GM18498 (cell line): ENCODE data around the gene NHERF2.
"Not testable (repeated sequence)": the region's sequence is repeated elsewhere in the genome, so short reads cannot be mapped to it uniquely, and the experiment has no call there.

ENCODE experiments used
- ATAC-seq: cut with Tn5 transposase; IDR thresholded peaks from one replicate; pipeline ENCODE4 v1.9.1; 2021; ENCODE audit warnings: mild to moderate bottlenecking, moderate library complexity; ENCODE audit not compliant: unreplicated experiment

Gene NHERF2

GRCh38 chr16:2005646-2006045, 21.1 kb upstream of the NHERF2 start:
- no peak for ATAC-seq

GRCh38 chr16:2006317-2006716, 20.4 kb upstream of the NHERF2 start:
- ATAC-seq = no peak

- no peak for ATAC-seq
Measured at GRCh38 chr16:2007081-2007836, 19.4 kb upstream of the NHERF2 start.

- no peak for ATAC-seq
Measured at GRCh38 chr16:2008009-2008526, 18.6 kb upstream of the NHERF2 start.

- ATAC-seq = no peak
Measured at GRCh38 chr16:2008631-2009163, 18.0 kb upstream of the NHERF2 start.

GRCh38 chr16:2009164-2009711, 17.5 kb upstream of the NHERF2 start:
- peak; percentile 41 for ATAC-seq

GRCh38 chr16:2009791-2010510, 16.8 kb upstream of the NHERF2 start, which contains the start of gene ZNF598:
ZNF598 (minus strand) TSS chr16:2009821.
- ATAC-seq = peak; percentile 88

- not testable (repeated sequence) for ATAC-seq
Measured at GRCh38 chr16:2011726-2012125, 15.0 kb upstream of the NHERF2 start.

- no peak for ATAC-seq
Measured at GRCh38 chr16:2013527-2013926, 13.2 kb upstream of the NHERF2 start.

GRCh38 chr16:2015117-2015946, 11.4 kb upstream of the NHERF2 start:
- no peak for ATAC-seq

GRCh38 chr16:2015947-2016208, 10.8 kb upstream of the NHERF2 start:
- no peak for ATAC-seq

GRCh38 chr16:2016407-2016922, 10.2 kb upstream of the NHERF2 start:
- no peak for ATAC-seq

GRCh38 chr16:2019518-2019920, 7.2 kb upstream of the NHERF2 start, which contains the start of gene NPW:
NPW (plus strand) TSS chr16:2019785.
- no peak for ATAC-seq

- no peak for ATAC-seq
Measured at GRCh38 chr16:2019921-2020831, 6.5 kb upstream of the NHERF2 start.

GRCh38 chr16:2022723-2023091, 4.0 kb upstream of the NHERF2 start:
- ATAC-seq = peak; percentile 13

- ATAC-seq = peak; percentile 83
Measured at GRCh38 chr16:2023092-2024031, 3.3 kb upstream of the NHERF2 start.

- no peak for ATAC-seq
Measured at GRCh38 chr16:2024032-2024420, 2.7 kb upstream of the NHERF2 start.

GRCh38 chr16:2025251-2025650, 1.5 kb upstream of the NHERF2 start:
- no peak for ATAC-seq
